GM19372 (cell line): Measurements from ENCODE around the gene STX4.

Experiments used
- ATAC-seq: cut with Tn5 transposase; IDR thresholded peaks from one replicate; pipeline ENCODE4 v1.9.1; 2021; ENCODE audit warnings: mild to moderate bottlenecking, low read depth, moderate library complexity; ENCODE audit not compliant: unreplicated experiment

Gene STX4

GRCh38 chr16:31032736-31033708 is at the start of gene STX4:
TSS of gene STX4 (plus strand) at chr16:31033558. CDS start at chr16:31033806, 248 bp downstream.
- peak; percentile 79 for ATAC-seq

- no peak for ATAC-seq
Measured at GRCh38 chr16:30983898-30984610, 49.3 kb upstream of the STX4 start.

- ATAC-seq = peak; percentile 62
Measured at GRCh38 chr16:30984669-30985400, 48.5 kb upstream of the STX4 start, which contains the start of gene HSD3B7. TSS of gene HSD3B7 (plus strand) at chr16:30985207. CDS start at chr16:30985659, 452 bp downstream.

GRCh38 chr16:30985401-30986128 is 47.8 kb upstream of the STX4 start:
- ATAC-seq = no peak

GRCh38 chr16:30986129-30986991 is 47.0 kb upstream of the STX4 start:
- no peak for ATAC-seq

DNA sequence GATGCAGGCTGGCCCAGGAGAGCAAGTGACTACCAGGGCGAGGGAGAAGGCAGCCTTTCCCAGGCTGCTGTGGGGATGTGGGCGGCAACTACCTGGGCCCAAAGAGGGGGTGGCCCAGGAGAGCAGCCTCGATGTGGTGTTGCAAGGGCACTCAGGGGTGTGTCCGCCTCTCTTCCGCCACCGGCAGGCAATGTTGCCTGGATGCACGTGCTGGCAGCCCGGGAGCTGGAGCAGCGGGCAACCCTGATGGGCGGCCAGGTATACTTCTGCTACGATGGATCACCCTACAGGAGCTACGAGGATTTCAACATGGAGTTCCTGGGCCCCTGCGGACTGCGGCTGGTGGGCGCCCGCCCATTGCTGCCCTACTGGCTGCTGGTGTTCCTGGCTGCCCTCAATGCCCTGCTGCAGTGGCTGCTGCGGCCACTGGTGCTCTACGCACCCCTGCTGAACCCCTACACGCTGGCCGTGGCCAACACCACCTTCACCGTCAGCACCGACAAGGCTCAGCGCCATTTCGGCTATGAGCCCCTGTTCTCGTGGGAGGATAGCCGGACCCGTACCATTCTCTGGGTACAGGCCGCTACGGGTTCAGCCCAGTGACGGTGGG is 45.7 kb upstream of the STX4 start:
- no peak for ATAC-seq

- no peak for ATAC-seq
Measured at GRCh38 chr16:30989469-30990047, 43.8 kb upstream of the STX4 start.

GRCh38 chr16:30990105-30990504 is 43.3 kb upstream of the STX4 start:
- ATAC-seq = no peak

GRCh38 chr16:30991052-30991451 is 42.3 kb upstream of the STX4 start:
- ATAC-seq = no peak

DNA sequence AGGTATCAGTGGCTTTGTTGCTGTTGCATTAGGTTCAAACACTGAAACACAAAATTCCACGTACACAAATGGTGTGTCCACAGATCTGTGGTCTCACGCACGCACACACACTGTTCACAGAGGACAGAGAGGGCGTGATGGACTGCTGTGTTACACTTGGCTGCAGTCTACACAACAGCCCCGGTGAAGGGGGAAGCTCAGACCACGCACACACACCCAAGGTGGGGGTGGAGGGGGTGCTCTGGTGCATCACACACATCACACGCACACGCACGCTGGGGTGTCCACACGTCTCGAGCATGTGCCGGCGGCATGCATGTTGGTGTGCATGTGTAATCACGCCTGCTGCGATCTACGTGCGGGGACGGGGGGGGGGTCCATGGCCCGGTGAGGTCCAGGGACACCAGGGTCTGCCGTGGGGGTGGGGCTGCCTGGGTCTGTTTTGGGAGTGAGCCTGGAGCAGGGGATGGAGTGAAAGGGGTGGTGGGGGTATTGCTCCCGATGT is 41.0 kb upstream of the STX4 start:
- no peak for ATAC-seq

DNA sequence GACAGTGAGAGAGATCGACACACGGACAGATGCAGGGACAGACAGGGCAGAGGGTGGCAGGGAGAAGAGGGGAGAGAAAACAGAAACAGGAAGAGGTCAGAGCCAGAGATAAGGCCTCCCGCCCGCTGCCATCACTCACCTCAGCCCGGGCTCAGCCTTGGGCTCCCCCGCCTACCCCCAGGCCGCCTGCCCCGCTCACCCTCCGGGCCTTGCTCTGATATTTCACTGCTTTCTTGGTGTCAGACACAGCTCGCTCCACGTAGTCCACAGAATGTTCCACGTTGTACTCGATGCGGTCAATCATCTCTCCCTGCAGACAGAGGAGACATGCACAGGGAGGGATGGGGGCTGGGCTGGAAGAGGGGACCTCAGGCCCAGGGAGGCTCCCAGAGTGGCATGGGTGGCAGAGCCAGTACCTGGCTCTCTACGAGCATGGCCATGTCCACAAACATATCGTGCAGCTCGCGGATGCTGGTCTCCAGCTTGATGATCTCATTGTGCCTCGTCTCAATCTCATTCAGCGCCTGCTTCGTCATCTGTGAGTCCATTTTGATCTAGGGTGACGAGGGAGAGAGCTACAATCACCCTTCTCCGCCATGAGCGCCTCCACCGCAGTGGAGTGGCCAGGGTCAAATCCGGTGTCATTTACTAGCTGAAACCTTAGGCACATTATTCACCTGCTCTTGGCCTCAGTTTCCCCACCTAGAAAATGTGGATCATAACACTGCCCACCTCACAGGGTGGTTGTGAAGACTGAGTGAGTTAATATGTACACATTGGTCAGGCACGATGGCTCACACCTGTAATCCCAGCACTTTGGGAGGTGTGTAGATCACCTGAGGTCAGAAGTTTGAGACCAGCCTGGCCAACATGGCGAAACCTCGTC is 40.2 kb upstream of the STX4 start:
- ATAC-seq = no peak

- no peak for ATAC-seq
Measured at GRCh38 chr16:30995927-30996323, 37.4 kb upstream of the STX4 start.

- ATAC-seq = no peak
Measured at GRCh38 chr16:30996324-30996984, 36.9 kb upstream of the STX4 start.

- ATAC-seq = peak; percentile 87
Measured at GRCh38 chr16:30996985-30997724, 36.2 kb upstream of the STX4 start.

- ATAC-seq = no peak
Measured at GRCh38 chr16:30997725-30998711, 35.3 kb upstream of the STX4 start.
